GM23338 (cell line): ENCODE data around the gene RNF114.

ENCODE experiments used
- CTCF ChIP-seq, 2 experiments: fragments of 200-600 bp in 1 of 2; sonication (generic) in 1 of 2; conservative IDR thresholded peaks; 2 replicates each; pipeline versions ENCODE4 v1.5.1 to v1.6.1; 2016 to 2017; ENCODE audit warnings: antibody characterized with exemption in 2 of 2, low read depth in 2 of 2, mild to moderate bottlenecking in 2 of 2, moderate library complexity in 1 of 2
- ETS1 ChIP-seq: IDR thresholded peaks from 2 replicates; pipeline ENCODE4 v1.6.1; 2016; ENCODE audit warnings: antibody characterized with exemption
- EZH2 ChIP-seq: fragments of 200-600 bp; sonication (generic); IDR thresholded peaks from one replicate; pipeline ENCODE4 v1.8.0; 2017; ENCODE audit warnings: antibody characterized with exemption, mild to moderate bottlenecking, low read depth; ENCODE audit not compliant: unreplicated experiment
- POLR2AphosphoS5 ChIP-seq: IDR thresholded peaks from 2 replicates; pipeline ENCODE4 v1.6.1; 2016; ENCODE audit warnings: antibody characterized with exemption, low read depth
- ZNF114 ChIP-seq: fragments of 250-450 bp; sonication (Bioruptor Pico); IDR thresholded peaks from 2 replicates; pipeline ENCODE4 v1.5.0; 2020; ENCODE audit warnings: mild to moderate bottlenecking, moderate library complexity
- ZNF331 ChIP-seq: fragments of 250-450 bp; sonication (Bioruptor Pico); IDR thresholded peaks from 2 replicates; pipeline ENCODE4 v1.5.0; 2020; ENCODE audit warnings: low read depth, mild to moderate bottlenecking, moderate library complexity

- no peak for TF ChIP-seq CTCF (conservative IDR thresholded peaks at IDR 0.05; ENCODE audit: low read depth in 2 of 2)
- no peak for TF ChIP-seq EZH2
- TF ChIP-seq ZNF114 (CRISPR knock-in tag): no peak
- TF ChIP-seq ETS1: no peak
- no peak for TF ChIP-seq ZNF331 (CRISPR knock-in tag)
- no peak for TF ChIP-seq POLR2AphosphoS5
Observed at GRCh38 chr20:49942942-49943341, 6.7 kb downstream of the RNF114 start.
